ENCODE results near the gene DUSP28.
"Not testable (repeated sequence)": the region's sequence is repeated elsewhere in the genome, so short reads cannot be mapped to it uniquely, and the experiment has no call there.

DUSP28 gene

GRCh38 chr2:240514631-240515030 lies 45.5 kb upstream of the DUSP28 start:
- no peak overlapping the region for H3K4me3 ChIP-seq (ENCODE audit: low read depth, low read length)
- DNase-seq (ENCODE audit: low read depth), result no peak
- TF ChIP-seq CTCF (IDR thresholded peaks at IDR 0.05; ENCODE audit: low read depth, low read length, missing control alignments), result no peak

GRCh38 chr2:240517342-240517741 lies 42.8 kb upstream of the DUSP28 start:
- TF ChIP-seq CTCF (IDR thresholded peaks at IDR 0.05; ENCODE audit: low read depth, low read length, missing control alignments), result no peak
- no peak overlapping the region for H3K4me3 ChIP-seq (ENCODE audit: low read depth, low read length)
- DNase-seq (ENCODE audit: low read depth), result no peak

GRCh38 chr2:240518981-240519380 lies 41.2 kb upstream of the DUSP28 start:
- no peak for TF ChIP-seq CTCF (IDR thresholded peaks at IDR 0.05; ENCODE audit: low read depth, low read length, missing control alignments)

GRCh38 chr2:240519396-240520129 lies 40.6 kb upstream of the DUSP28 start:
- no peak for DNase-seq (ENCODE audit: low read depth)
- H3K4me3 ChIP-seq (ENCODE audit: low read depth, low read length), result no peak overlapping the region
- TF ChIP-seq CTCF (IDR thresholded peaks at IDR 0.05; ENCODE audit: low read depth, low read length, missing control alignments), result no peak

More at GRCh38 chr2:240518981-240519380, 41.2 kb upstream of the DUSP28 start:
- H3K4me3 ChIP-seq (ENCODE audit: low read depth, low read length), result no peak overlapping the region
- no peak for DNase-seq (ENCODE audit: low read depth)

- DNase-seq (ENCODE audit: low read depth), result no peak
- no peak for TF ChIP-seq CTCF (IDR thresholded peaks at IDR 0.05; ENCODE audit: low read depth, low read length, missing control alignments)
- no peak overlapping the region for H3K4me3 ChIP-seq (ENCODE audit: low read depth, low read length)
Observed at GRCh38 chr2:240520130-240520973, 39.8 kb upstream of the DUSP28 start.

GRCh38 chr2:240520974-240521350 lies 39.2 kb upstream of the DUSP28 start:
- DNase-seq (ENCODE audit: low read depth), result no peak
- no peak for TF ChIP-seq CTCF (IDR thresholded peaks at IDR 0.05; ENCODE audit: low read depth, low read length, missing control alignments)
- no peak overlapping the region for H3K4me3 ChIP-seq (ENCODE audit: low read depth, low read length)

GRCh38 chr2:240521885-240522284 lies 38.3 kb upstream of the DUSP28 start:
- H3K4me3 ChIP-seq (ENCODE audit: low read depth, low read length); DNase-seq (ENCODE audit: low read depth): not testable (repeated sequence)

All from GM12864 (cell line).